Esophagus squamous epithelium (tissue), 5 donors: Measurements from ENCODE around the gene CLEC14A. TPM values are rescaled to one million over a fixed set of nuclear protein-coding genes. Genes with fewer than 3 reads are reported as not detected.

Experiments
- DNase-seq: peaks from one replicate; lab custom pipeline; 2025; lab: John Stamatoyannopoulos, UW
- H3K27ac ChIP-seq, 4 donors: fragments of 200-600 bp; sonication (generic); one replicate each; pipeline ENCODE4 v1.5.1; 2016 to 2019; ENCODE audit warnings: mild to moderate bottlenecking in 1 of 4
- H3K27me3 ChIP-seq, 4 donors: fragments of 200-600 bp; sonication (generic); 1 replicate in 3 of 4; 2 replicates in 1 of 4; pipeline versions ENCODE4 v1.5.1 to v1.6.0; 2017 to 2021; ENCODE audit warnings: antibody characterized with exemption in 1 of 4
- H3K36me3 ChIP-seq, 3 donors: fragments of 200-600 bp; sonication (generic); one replicate each; pipeline ENCODE4 v1.5.1; 2016 to 2019
- H3K4me1 ChIP-seq, 3 donors: fragments of 200-600 bp; sonication (generic); one replicate each; pipeline ENCODE4 v1.5.1; 2017 to 2019
- H3K4me3 ChIP-seq, 4 donors: fragments of 200-600 bp; sonication (generic); 1 replicate in 3 of 4; 2 replicates in 1 of 4; pipeline ENCODE4 v1.5.1; 2016 to 2019; ENCODE audit warnings: mild to moderate bottlenecking in 2 of 4, moderate library complexity in 1 of 4
- H3K9me3 ChIP-seq, 3 donors: fragments of 200-600 bp; sonication (generic); one replicate each; pipeline ENCODE4 v1.5.1; 2016 to 2019
- CTCF ChIP-seq, 6 experiments: fragments of 450-650 bp in 4 of 6; fragments of 200-600 bp in 2 of 6; sonication (generic) in 2 of 6; IDR thresholded peaks; one replicate each; pipeline ENCODE4 v1.5.1; 2016 to 2019; ENCODE audit warnings: antibody characterized with exemption in 6 of 6, mild to moderate bottlenecking in 4 of 6, moderate library complexity in 4 of 6
- POLR2A ChIP-seq, 4 donors: fragments of 450-650 bp; IDR thresholded peaks; one replicate each; pipeline ENCODE4 v1.6.1; 2017; ENCODE audit warnings: antibody characterized with exemption in 4 of 4, mild to moderate bottlenecking in 4 of 4, moderate library complexity in 3 of 4
- WGBS, 2 donors: methylation state at CpG; one replicate each; pipeline ENCODE4 v1.1.5; 2018; 5-methylcytosine and 5-hydroxymethylcytosine counted together
- intact Hi-C: fragments of 100-400 bp; cut with DNase I; formaldehyde crosslinking; loops from one replicate; pipeline ENCODE4 v1.15.0; 2022
- total RNA-seq, 4 donors: library from RNA; depleted of rRNA; stranded (reverse); fragments of >200 nt; gene quantifications; one replicate each; pipeline ENCODE4 v1.1.0, GENCODE V29; 2016
- donor health status: DM: yes; HTN: yes; CAD: no.

The CLEC14A gene
- total RNA-seq, 4 donors from 2014 or later: 5.4 to 18.5 (median 9.3) TPM

- Histone ChIP-seq H3K27ac (no peak overlapping the region), H3K27me3 (no peaks in the 10 kb centered on the region), H3K9me3 (no peaks in the 10 kb centered on the region), H3K4me1 (no peaks in the 10 kb centered on the region), H3K36me3 (no peaks in the 10 kb centered on the region), H3K4me3 (no peak overlapping the region)
- intact Hi-C loops: no loop called here
- no peak for DNase-seq
- TF ChIP-seq POLR2A (IDR thresholded peaks at IDR 0.05): no peak
- WGBS, 2 donors: 57 to 100% methylated on average over 1 of the region's 1 CpG
These were observed 17.6 kb downstream of the CLEC14A start for GRCh38 chr14:38238332-38238731.

GRCh38 chr14:38233218-38233617 is 22.7 kb downstream of the CLEC14A start:
- H3K27ac ChIP-seq: no peak overlapping the region
- DNase-seq: no peak
- H3K4me3 ChIP-seq: no peak overlapping the region
- 19 to 21% methylated on average over 5 of the region's 5 CpGs for WGBS, 2 donors
- no peaks in the 10 kb centered on the region for H3K36me3 ChIP-seq
- no peak for TF ChIP-seq CTCF (IDR thresholded peaks at IDR 0.05)
- no peak for TF ChIP-seq POLR2A (IDR thresholded peaks at IDR 0.05)
- no peaks in the 10 kb centered on the region for H3K27me3 ChIP-seq
- H3K4me1 ChIP-seq: no peaks in the 10 kb centered on the region
- intact Hi-C loops: no loop called here
- no peaks in the 10 kb centered on the region for H3K9me3 ChIP-seq

GRCh38 chr14:38226366-38226765 is 29.5 kb downstream of the CLEC14A start:
- TF ChIP-seq POLR2A (IDR thresholded peaks at IDR 0.05): no peak
- TF ChIP-seq CTCF (IDR thresholded peaks at IDR 0.05): no peak
- Histone ChIP-seq H3K27ac (no peak overlapping the region), H3K9me3 (no peaks in the 10 kb centered on the region), H3K36me3 (no peaks in the 10 kb centered on the region), H3K4me1 (no peaks in the 10 kb centered on the region), H3K4me3 (no peak overlapping the region), H3K27me3 (no peaks in the 10 kb centered on the region)
- intact Hi-C loops: no loop called here
- WGBS, 2 donors: 62 to 72% methylated on average over 3 of the region's 3 CpGs
- DNase-seq: no peak

- intact Hi-C loops: no loop called here
- WGBS, 2 donors: 55 to 69% methylated on average over 2 of the region's 2 CpGs
- Histone ChIP-seq H3K27ac (no peak overlapping the region), H3K4me1 (no peaks in the 10 kb centered on the region), H3K4me3 (no peak overlapping the region), H3K36me3 (no peaks in the 10 kb centered on the region), H3K9me3 (no peaks in the 10 kb centered on the region), H3K27me3 (no peaks in the 10 kb centered on the region)
- no peak for DNase-seq
- no peak for TF ChIP-seq CTCF (IDR thresholded peaks at IDR 0.05)
- TF ChIP-seq POLR2A (IDR thresholded peaks at IDR 0.05): no peak
These were observed 29.9 kb downstream of the CLEC14A start for GRCh38 chr14:38225946-38226345.

GRCh38 chr14:38224338-38224737 is 31.6 kb downstream of the CLEC14A start:
- Histone ChIP-seq H3K36me3 (no peaks in the 10 kb centered on the region), H3K27ac (no peak overlapping the region), H3K4me3 (no peak overlapping the region), H3K9me3 (no peaks in the 10 kb centered on the region), H3K27me3 (no peaks in the 10 kb centered on the region), H3K4me1 (no peaks in the 10 kb centered on the region)
- no peak for TF ChIP-seq POLR2A (IDR thresholded peaks at IDR 0.05)
- no peak for TF ChIP-seq CTCF (IDR thresholded peaks at IDR 0.05)
- intact Hi-C loops: no loop called here
- no peak for DNase-seq

GRCh38 chr14:38221077-38221476 is 34.8 kb downstream of the CLEC14A start:
- Histone ChIP-seq H3K4me3 (no peak overlapping the region), H3K27ac (no peak overlapping the region), H3K9me3 (no peaks in the 10 kb centered on the region), H3K4me1 (no peaks in the 10 kb centered on the region), H3K27me3 (no peaks in the 10 kb centered on the region), H3K36me3 (no peaks in the 10 kb centered on the region)
- no peak for TF ChIP-seq POLR2A (IDR thresholded peaks at IDR 0.05)
- no peak for TF ChIP-seq CTCF (IDR thresholded peaks at IDR 0.05)
- 78 to 86% methylated on average over 3 of the region's 3 CpGs for WGBS, 2 donors
- intact Hi-C loops: no loop called here
- no peak for DNase-seq
